ENCODE measurements around the gene KRTAP5-4.

Gene KRTAP5-4

DNA sequence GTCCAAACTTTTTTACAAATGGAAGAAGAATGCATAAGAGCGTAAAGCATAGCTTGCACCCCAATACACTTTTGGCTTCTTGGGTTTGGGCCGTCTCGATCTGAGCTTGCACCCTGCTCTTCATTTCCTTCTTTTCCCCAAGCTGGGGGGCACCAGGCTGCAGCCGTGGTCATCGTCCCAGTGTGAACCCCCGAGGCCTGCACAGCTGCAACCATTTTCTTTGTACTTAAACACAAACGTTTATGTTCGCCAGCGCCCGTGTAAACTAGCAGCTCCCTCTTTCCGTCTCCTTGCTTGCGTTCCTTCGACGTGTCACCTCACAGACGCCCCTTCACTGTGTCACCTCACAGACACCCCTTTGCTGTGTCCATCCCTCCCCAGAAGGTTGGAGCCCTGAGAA, 17.7 kb upstream of the KRTAP5-4 start:
- no peaks in the 10 kb centered on the region for H4K20me1 ChIP-seq (ENCODE audit: insufficient read depth, low read length, poor library complexity, severe bottlenecking)

GRCh38 chr11:1639102-1639620, 17.2 kb upstream of the KRTAP5-4 start:
- no peak overlapping the region for H3K4me2 ChIP-seq (ENCODE audit: low read depth, low read length, poor library complexity, severe bottlenecking)
- no peak overlapping the region for H2AFZ ChIP-seq (ENCODE audit: low read length)
- no peak overlapping the region for H3K9ac ChIP-seq (ENCODE audit: low read depth, low read length, poor library complexity, severe bottlenecking)
- H3K27me3 ChIP-seq (ENCODE audit: insufficient read depth, low read length, poor library complexity, severe bottlenecking) = no peaks in the 10 kb centered on the region
- no peaks in the 10 kb centered on the region for H3K9me2 ChIP-seq (replicated peaks; ENCODE audit: low read depth, low read length)
- H3K36me3 ChIP-seq (ENCODE audit: insufficient read depth, low read length) = no peaks in the 10 kb centered on the region
- no peaks in the 10 kb centered on the region for H3K9me3 ChIP-seq (ENCODE audit: insufficient read depth, low read depth, low read length)
- TF ChIP-seq CTCF (conservative IDR thresholded peaks at IDR 0.05; ENCODE audit: low read length) (no peak), EZH2phosphoT487 (IDR thresholded peaks at IDR 0.05; ENCODE audit: borderline replicate concordance) (no peak)
- H3K4me3 ChIP-seq (ENCODE audit: low read length, poor library complexity, severe bottlenecking) = no peak overlapping the region
- H3K4me1 ChIP-seq (ENCODE audit: insufficient read depth, low read length, poor library complexity, severe bottlenecking) = no peaks in the 10 kb centered on the region
- H3K79me2 ChIP-seq (ENCODE audit: insufficient read depth, low read length) = no peaks in the 10 kb centered on the region
- H4K20me1 ChIP-seq (ENCODE audit: insufficient read depth, low read length, poor library complexity, severe bottlenecking) = no peaks in the 10 kb centered on the region
- no peaks in the 10 kb centered on the region for H3F3A ChIP-seq (ENCODE audit: low read depth)

More for the DNA sequence above, 17.7 kb upstream of the KRTAP5-4 start:
- Histone ChIP-seq H3K36me3 (ENCODE audit: insufficient read depth, low read length) (no peaks in the 10 kb centered on the region), H3K27me3 (ENCODE audit: insufficient read depth, low read length, poor library complexity, severe bottlenecking) (no peaks in the 10 kb centered on the region), H3K9ac (ENCODE audit: low read depth, low read length, poor library complexity, severe bottlenecking) (no peak overlapping the region), H3K4me2 (ENCODE audit: low read depth, low read length, poor library complexity, severe bottlenecking) (no peak overlapping the region), H3K9me2 (replicated peaks; ENCODE audit: low read depth, low read length) (no peaks in the 10 kb centered on the region), H3K4me1 (ENCODE audit: insufficient read depth, low read length, poor library complexity, severe bottlenecking) (no peaks in the 10 kb centered on the region), H2AFZ (ENCODE audit: low read length) (no peak overlapping the region), H3F3A (ENCODE audit: low read depth) (no peaks in the 10 kb centered on the region), H3K4me3 (ENCODE audit: low read length, poor library complexity, severe bottlenecking) (no peak overlapping the region), H3K79me2 (ENCODE audit: insufficient read depth, low read length) (no peaks in the 10 kb centered on the region), H3K9me3 (ENCODE audit: insufficient read depth, low read depth, low read length) (no peaks in the 10 kb centered on the region)
- TF ChIP-seq CTCF (conservative IDR thresholded peaks at IDR 0.05; ENCODE audit: low read length) (no peak), EZH2phosphoT487 (IDR thresholded peaks at IDR 0.05; ENCODE audit: borderline replicate concordance) (no peak)

- no peak overlapping the region for H3K4me3 ChIP-seq (ENCODE audit: low read length, poor library complexity, severe bottlenecking)
- H3K36me3 ChIP-seq (ENCODE audit: insufficient read depth, low read length) = no peaks in the 10 kb centered on the region
- no peaks in the 10 kb centered on the region for H4K20me1 ChIP-seq (ENCODE audit: insufficient read depth, low read length, poor library complexity, severe bottlenecking)
- H3K4me1 ChIP-seq (ENCODE audit: insufficient read depth, low read length, poor library complexity, severe bottlenecking) = no peaks in the 10 kb centered on the region
- no peak for TF ChIP-seq CTCF (conservative IDR thresholded peaks at IDR 0.05; ENCODE audit: low read length)
- TF ChIP-seq EZH2phosphoT487 (IDR thresholded peaks at IDR 0.05; ENCODE audit: borderline replicate concordance) = no peak
- no peaks in the 10 kb centered on the region for H3K9me2 ChIP-seq (replicated peaks; ENCODE audit: low read depth, low read length)
- no peaks in the 10 kb centered on the region for H3K9me3 ChIP-seq (ENCODE audit: insufficient read depth, low read depth, low read length)
- no peak overlapping the region for H3K9ac ChIP-seq (ENCODE audit: low read depth, low read length, poor library complexity, severe bottlenecking)
- no peaks in the 10 kb centered on the region for H3K79me2 ChIP-seq (ENCODE audit: insufficient read depth, low read length)
- no peaks in the 10 kb centered on the region for H3K27me3 ChIP-seq (ENCODE audit: insufficient read depth, low read length, poor library complexity, severe bottlenecking)
- H2AFZ ChIP-seq (ENCODE audit: low read length) = no peak overlapping the region
- H3K4me2 ChIP-seq (ENCODE audit: low read depth, low read length, poor library complexity, severe bottlenecking) = no peak overlapping the region
- H3F3A ChIP-seq (ENCODE audit: low read depth) = no peaks in the 10 kb centered on the region
Measured at GRCh38 chr11:1638344-1638743, 16.4 kb upstream of the KRTAP5-4 start.
